ENCODE data around the gene PTGR3. TPM values are rescaled to one million over a fixed set of nuclear protein-coding genes. Genes with fewer than 3 reads are reported as not detected.

PTGR3 gene
- total RNA-seq, 2 donors from 2014 or later = 8.9 to 26.5 TPM

DNA sequence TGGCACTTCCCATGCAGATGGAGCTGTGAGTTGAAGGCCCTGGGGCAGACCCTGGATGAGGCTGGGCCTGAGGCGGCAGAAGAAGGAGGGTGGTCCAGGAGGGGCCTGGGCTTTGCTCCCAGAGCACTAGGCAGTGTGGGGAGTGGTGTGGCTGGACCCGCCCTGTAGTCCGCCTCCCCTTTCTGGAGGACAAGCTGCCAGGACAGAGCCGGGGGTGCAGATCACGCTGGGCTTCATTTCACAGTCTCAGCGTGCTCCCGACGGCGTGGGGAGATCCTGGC lies 49.8 kb downstream of the PTGR3 start:
- no peak overlapping the region for H3K27ac ChIP-seq
- ATAC-seq = no peak
- H3K4me3 ChIP-seq = no peak overlapping the region
- DNase-seq = no peak
- no peaks in the 10 kb centered on the region for H3K9me3 ChIP-seq
- TF ChIP-seq, protein P1, sequence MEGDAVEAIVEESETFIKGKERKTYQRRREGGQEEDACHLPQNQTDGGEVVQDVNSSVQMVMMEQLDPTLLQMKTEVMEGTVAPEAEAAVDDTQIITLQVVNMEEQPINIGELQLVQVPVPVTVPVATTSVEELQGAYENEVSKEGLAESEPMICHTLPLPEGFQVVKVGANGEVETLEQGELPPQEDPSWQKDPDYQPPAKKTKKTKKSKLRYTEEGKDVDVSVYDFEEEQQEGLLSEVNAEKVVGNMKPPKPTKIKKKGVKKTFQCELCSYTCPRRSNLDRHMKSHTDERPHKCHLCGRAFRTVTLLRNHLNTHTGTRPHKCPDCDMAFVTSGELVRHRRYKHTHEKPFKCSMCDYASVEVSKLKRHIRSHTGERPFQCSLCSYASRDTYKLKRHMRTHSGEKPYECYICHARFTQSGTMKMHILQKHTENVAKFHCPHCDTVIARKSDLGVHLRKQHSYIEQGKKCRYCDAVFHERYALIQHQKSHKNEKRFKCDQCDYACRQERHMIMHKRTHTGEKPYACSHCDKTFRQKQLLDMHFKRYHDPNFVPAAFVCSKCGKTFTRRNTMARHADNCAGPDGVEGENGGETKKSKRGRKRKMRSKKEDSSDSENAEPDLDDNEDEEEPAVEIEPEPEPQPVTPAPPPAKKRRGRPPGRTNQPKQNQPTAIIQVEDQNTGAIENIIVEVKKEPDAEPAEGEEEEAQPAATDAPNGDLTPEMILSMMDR (IDR thresholded peaks at IDR 0.05) = no peak
- TF ChIP-seq POLR2A (IDR thresholded peaks at IDR 0.05) = no peak
- no peaks in the 10 kb centered on the region for H3K27me3 ChIP-seq
- WGBS, 2 donors = 93 to 94% methylated on average over 6 to 9 of the region's 9 CpGs
- intact Hi-C loops (cut with DNase I) = no loop called here
- peaks cover 3% of the 10 kb centered on the region for H3K4me1 ChIP-seq
- no peaks in the 10 kb centered on the region for H3K36me3 ChIP-seq (replicated peaks in 1 of 2; ENCODE audit: insufficient read depth in 1 of 2, low read depth in 2 of 2)

Other genes with a start within 250 kb of the PTGR3 start
- gene TSHZ1, start 1.7 kb upstream of the PTGR3 start, total RNA-seq = 10 to 100 TPM in 1 of 2 donors, 1 to 10 TPM in 1; 8.3 to 11.2 TPM
- not detected for gene SMIM21, start 218.6 kb upstream of the PTGR3 start, total RNA-seq

Measured in body of pancreas (tissue), 4 donors.